Activated T-cell treated with anti-CD3 and anti-CD28 coated beads, Interleukin-2, amount 50 U/mL, for 24 hours (primary cell): Measurements from ENCODE around the gene PLGRKT.
"Not testable (repeated sequence)": the region's sequence is repeated elsewhere in the genome, so short reads cannot be mapped to it uniquely, and the experiment has no call there.

Source experiments
- DNase-seq: peaks from one replicate; pipeline ENCODE4 v3.0.0-alpha.2; 2020
- H3K27ac Mint-ChIP-seq: 2 replicates; pipeline ENCODE4 v1.8.0; 2020; ENCODE audit warnings: mild to moderate bottlenecking, mixed read lengths
- H3K27me3 Mint-ChIP-seq: 2 replicates; pipeline ENCODE4 v1.8.0; 2020; ENCODE audit warnings: mixed read lengths
- H3K36me3 Mint-ChIP-seq: 2 replicates; pipeline ENCODE4 v1.8.0; 2020; ENCODE audit warnings: low read depth, mixed read lengths
- H3K4me1 Mint-ChIP-seq: 2 replicates; pipeline ENCODE4 v1.8.0; 2020; ENCODE audit warnings: low read depth, mixed read lengths
- H3K4me3 Mint-ChIP-seq: 2 replicates; pipeline ENCODE4 v1.8.0; 2020; ENCODE audit warnings: mild to moderate bottlenecking, moderate library complexity, mixed read lengths
- H3K9me3 Mint-ChIP-seq: 2 replicates; pipeline ENCODE4 v1.8.0; 2020; ENCODE audit warnings: mixed read lengths

Gene PLGRKT

GRCh38 chr9:5354184-5354583 lies 83.5 kb downstream of the PLGRKT start:
- peak overlapping the region; percentile 15 for H3K27ac Mint-ChIP-seq
- H3K9me3 Mint-ChIP-seq = peaks cover 5% of the 10 kb centered on the region
- peaks cover 32% of the 10 kb centered on the region for H3K4me1 Mint-ChIP-seq
- H3K4me3 Mint-ChIP-seq = no peak overlapping the region
- H3K36me3 Mint-ChIP-seq = peaks cover 18% of the 10 kb centered on the region
- no peak for DNase-seq
- H3K27me3 Mint-ChIP-seq = no peaks in the 10 kb centered on the region

- H3K27me3 Mint-ChIP-seq = no peaks in the 10 kb centered on the region
- H3K36me3 Mint-ChIP-seq = peaks cover 7% of the 10 kb centered on the region
- DNase-seq = no peak
- H3K4me1 Mint-ChIP-seq = peaks cover 32% of the 10 kb centered on the region
- peaks cover 7% of the 10 kb centered on the region for H3K9me3 Mint-ChIP-seq
- H3K4me3 Mint-ChIP-seq = no peak overlapping the region
- H3K27ac Mint-ChIP-seq = peak overlapping the region; percentile 16
Observed at GRCh38 chr9:5352637-5353248, 85.0 kb downstream of the PLGRKT start.

- H3K27ac Mint-ChIP-seq = peak within 1 kb of the TSS; percentile 62
Observed at GRCh38 chr9:5338992-5339981, 98.4 kb downstream of the PLGRKT start, which contains the start of gene RLN1. Gene RLN1, minus strand, starts transcription at chr9:5339876. Its CDS starts 130 bp downstream, at chr9:5339746.

GRCh38 chr9:5336688-5337087 lies 101.0 kb downstream of the PLGRKT start:
- Mint-ChIP-seq H3K27ac (peak overlapping the region; percentile 82), H3K9me3 (no peaks in the 10 kb centered on the region), H3K27me3 (no peaks in the 10 kb centered on the region), H3K36me3 (peaks cover 15% of the 10 kb centered on the region), H3K4me1 (peaks cover 41% of the 10 kb centered on the region), H3K4me3 (peak overlapping the region; percentile 61)
- DNase-seq = no peak

More at GRCh38 chr9:5338992-5339981, 98.4 kb downstream of the PLGRKT start, which contains the start of gene RLN1:
- H3K36me3 Mint-ChIP-seq, H3K27me3 Mint-ChIP-seq, H3K9me3 Mint-ChIP-seq: not testable (repeated sequence)
- Mint-ChIP-seq H3K4me3 (peak within 1 kb of the TSS; percentile 70), H3K4me1 (peaks cover 26% of the 10 kb centered on the region)
- DNase-seq = peak; percentile 69

- not testable (repeated sequence) for H3K4me3 Mint-ChIP-seq, H3K9me3 Mint-ChIP-seq, H3K27me3 Mint-ChIP-seq, H3K27ac Mint-ChIP-seq, DNase-seq
- Mint-ChIP-seq H3K36me3 (peaks cover 50% of the 10 kb centered on the region), H3K4me1 (peaks cover 40% of the 10 kb centered on the region)
Observed at GRCh38 chr9:5331276-5331675, 106.4 kb downstream of the PLGRKT start.

- no peaks in the 10 kb centered on the region for H3K27me3 Mint-ChIP-seq
- peaks cover 21% of the 10 kb centered on the region for H3K4me1 Mint-ChIP-seq
- no peak overlapping the region for H3K27ac Mint-ChIP-seq
- no peak for DNase-seq
- peaks cover 38% of the 10 kb centered on the region for H3K36me3 Mint-ChIP-seq
- H3K9me3 Mint-ChIP-seq = no peaks in the 10 kb centered on the region
- no peak overlapping the region for H3K4me3 Mint-ChIP-seq
Observed at GRCh38 chr9:5326893-5327548, 110.7 kb downstream of the PLGRKT start.

- DNase-seq = no peak
- no peak overlapping the region for H3K27ac Mint-ChIP-seq
- H3K36me3 Mint-ChIP-seq = peaks cover 34% of the 10 kb centered on the region
- no peak overlapping the region for H3K4me3 Mint-ChIP-seq
- no peaks in the 10 kb centered on the region for H3K9me3 Mint-ChIP-seq
- no peaks in the 10 kb centered on the region for H3K27me3 Mint-ChIP-seq
- peaks cover 25% of the 10 kb centered on the region for H3K4me1 Mint-ChIP-seq
Observed at GRCh38 chr9:5326187-5326586, 111.5 kb downstream of the PLGRKT start.

- not testable (repeated sequence) for H3K27ac Mint-ChIP-seq, H3K4me3 Mint-ChIP-seq, H3K9me3 Mint-ChIP-seq, H3K27me3 Mint-ChIP-seq, DNase-seq
- Mint-ChIP-seq H3K36me3 (peaks cover 24% of the 10 kb centered on the region), H3K4me1 (peaks cover 14% of the 10 kb centered on the region)
Observed at GRCh38 chr9:5321601-5322000, 116.1 kb downstream of the PLGRKT start.

- peaks cover 27% of the 10 kb centered on the region for H3K36me3 Mint-ChIP-seq
- peaks cover 4% of the 10 kb centered on the region for H3K9me3 Mint-ChIP-seq
- H3K4me1 Mint-ChIP-seq = peaks cover 12% of the 10 kb centered on the region
- no peaks in the 10 kb centered on the region for H3K27me3 Mint-ChIP-seq
- DNase-seq = no peak
- no peak overlapping the region for H3K4me3 Mint-ChIP-seq
- no peak overlapping the region for H3K27ac Mint-ChIP-seq
Observed at GRCh38 chr9:5321058-5321457, 116.7 kb downstream of the PLGRKT start.

GRCh38 chr9:5316406-5316805 lies 121.3 kb downstream of the PLGRKT start:
- H3K4me3 Mint-ChIP-seq, DNase-seq, H3K27ac Mint-ChIP-seq, H3K4me1 Mint-ChIP-seq, H3K27me3 Mint-ChIP-seq: not testable (repeated sequence)
- H3K9me3 Mint-ChIP-seq = peaks cover 16% of the 10 kb centered on the region
- peaks cover 45% of the 10 kb centered on the region for H3K36me3 Mint-ChIP-seq

GRCh38 chr9:5315187-5315923 lies 122.4 kb downstream of the PLGRKT start:
- Mint-ChIP-seq H3K27ac (no peak overlapping the region), H3K4me3 (no peak overlapping the region), H3K27me3 (no peaks in the 10 kb centered on the region), H3K36me3 (peaks cover 45% of the 10 kb centered on the region), H3K4me1 (no peaks in the 10 kb centered on the region), H3K9me3 (peaks cover 16% of the 10 kb centered on the region)
- DNase-seq = no peak

- H3K4me1 Mint-ChIP-seq = peaks cover 5% of the 10 kb centered on the region
- H3K4me3 Mint-ChIP-seq = no peak overlapping the region
- H3K9me3 Mint-ChIP-seq = peaks cover 12% of the 10 kb centered on the region
- no peak overlapping the region for H3K27ac Mint-ChIP-seq
- no peak for DNase-seq
- H3K36me3 Mint-ChIP-seq = peaks cover 20% of the 10 kb centered on the region
- H3K27me3 Mint-ChIP-seq = no peaks in the 10 kb centered on the region
Observed at GRCh38 chr9:5310851-5311250, 126.9 kb downstream of the PLGRKT start.
